Stimulated activated CD8-positive, alpha-beta memory T cell treated with anti-CD3 and anti-CD28 coated beads, Interleukin-4, amount 100 ng/mL, for 4 hours (primary cell): ENCODE measurements around the gene ACAD8.
"Not testable (repeated sequence)": the region's sequence is repeated elsewhere in the genome, so short reads cannot be mapped to it uniquely, and the experiment has no call there.

Source experiments
- DNase-seq, 2 donors: peaks; one replicate each; pipeline ENCODE4 v3.0.0-alpha.2; 2020; ENCODE audit warnings: low read depth in 2 of 2, low spot score in 1 of 2

Gene ACAD8

GRCh38 chr11:134266841-134267251, 13.5 kb downstream of the ACAD8 start:
- no peak for DNase-seq

GRCh38 chr11:134267461-134267860, 14.1 kb downstream of the ACAD8 start:
- DNase-seq, result no peak

- no peak for DNase-seq
Observed at GRCh38 chr11:134267966-134268365, 14.6 kb downstream of the ACAD8 start.

GRCh38 chr11:134270250-134270714, 16.9 kb downstream of the ACAD8 start:
- no peak for DNase-seq

GRCh38 chr11:134271978-134272377, 18.6 kb downstream of the ACAD8 start:
- DNase-seq, result no peak

GRCh38 chr11:134272381-134273316, 19.3 kb downstream of the ACAD8 start:
- no peak for DNase-seq

GRCh38 chr11:134273317-134273712, 19.9 kb downstream of the ACAD8 start:
- no peak for DNase-seq

- no peak for DNase-seq
Observed at GRCh38 chr11:134275188-134275533, 21.8 kb downstream of the ACAD8 start.

GRCh38 chr11:134275534-134276395, 22.4 kb downstream of the ACAD8 start, which contains the start of gene GLB1L3:
Gene GLB1L3, plus strand, starts transcription at chr11:134276379. Its CDS starts 362 bp downstream, at chr11:134276741.
- peak; percentile 48 to 49 for DNase-seq

GRCh38 chr11:134276396-134277182, 23.2 kb downstream of the ACAD8 start:
- no peak for DNase-seq

GRCh38 chr11:134277183-134278001, 24.0 kb downstream of the ACAD8 start:
- DNase-seq, result no peak

GRCh38 chr11:134278356-134278755, 25.0 kb downstream of the ACAD8 start:
- DNase-seq, result no peak

- not testable (repeated sequence) for DNase-seq
Observed at GRCh38 chr11:134281635-134282034, 28.3 kb downstream of the ACAD8 start.

- no peak for DNase-seq
Observed at GRCh38 chr11:134282121-134283045, 29.0 kb downstream of the ACAD8 start.

GRCh38 chr11:134283461-134284230, 30.3 kb downstream of the ACAD8 start:
- no peak for DNase-seq

GRCh38 chr11:134284349-134284748, 31.0 kb downstream of the ACAD8 start:
- DNase-seq, result not testable (repeated sequence)

GRCh38 chr11:134287561-134287960, 34.2 kb downstream of the ACAD8 start:
- DNase-seq, result no peak

- DNase-seq, result no peak
Observed at GRCh38 chr11:134288486-134288885, 35.1 kb downstream of the ACAD8 start.
